HEK293 (cell line): ENCODE data around the gene CTNNA2.

Source experiments
- CTCF ChIA-PET: fragments of 350-600 bp; formaldehyde crosslinking; extraction: SDS; loops from one replicate; lab custom pipeline; 2021; ENCODE audit warnings: antibody characterized with exemption; lab: Yijun Ruan, JAX
- POLR2A ChIA-PET: fragments of 300-600 bp; formaldehyde crosslinking; extraction: SDS; loops from one replicate; lab custom pipeline; 2020; ENCODE audit warnings: antibody characterized with exemption, inconsistent platforms; lab: Yijun Ruan, JAX
- H3K27ac ChIP-seq: fragments of 200-500 bp; sonication (Bioruptor generic); 2 replicates; pipeline ENCODE4 v1.5.1; 2014; ENCODE audit warnings: low read depth, low read length, control low read depth, inconsistent platforms; ENCODE audit errors: extremely low read depth
- H3K36me3 ChIP-seq, 2 experiments: fragments of 200-500 bp in 1 of 2; sonication (Bioruptor generic) in 1 of 2; 1 replicate in 1 of 2; 2 replicates in 1 of 2; pipeline ENCODE4 v1.5.1; 2014 to 2017; ENCODE audit warnings: inconsistent platforms in 2 of 2, low read length in 2 of 2; ENCODE audit not compliant: control insufficient read depth in 2 of 2, insufficient read depth in 1 of 2
- H3K4me1 ChIP-seq: fragments of 200-500 bp; sonication (Bioruptor generic); 2 replicates; pipeline ENCODE4 v1.5.1; 2014; ENCODE audit warnings: mild to moderate bottlenecking, low read length, inconsistent platforms; ENCODE audit not compliant: control insufficient read depth, insufficient read depth
- H3K4me3 ChIP-seq: 2 replicates; pipeline ENCODE4 v1.5.1; 2011; ENCODE audit warnings: low read depth, mild to moderate bottlenecking, control low read depth, low read length, moderate library complexity
- H3K9me3 ChIP-seq: fragments of 200-500 bp; sonication (Bioruptor generic); 2 replicates; pipeline ENCODE4 v1.5.1; 2014; ENCODE audit warnings: low read depth, low read length, inconsistent platforms; ENCODE audit not compliant: control insufficient read depth, insufficient read depth
- BCL6B ChIP-seq: fragments of 450-650 bp; formaldehyde crosslinking; IDR thresholded peaks from 2 replicates; pipeline ENCODE4 v1.5.1; 2017; ENCODE audit warnings: missing biosample characterization, missing genetic modification characterization
- FEZF1 ChIP-seq: fragments of 450-650 bp; formaldehyde crosslinking; IDR thresholded peaks from 2 replicates; pipeline ENCODE4 v1.5.1; 2016; ENCODE audit warnings: missing biosample characterization, missing genetic modification characterization
- GLIS2 ChIP-seq: fragments of 450-650 bp; formaldehyde crosslinking; IDR thresholded peaks from 2 replicates; pipeline ENCODE4 v1.5.1; 2016; ENCODE audit warnings: missing biosample characterization, missing genetic modification characterization
- OSR2 ChIP-seq: fragments of 450-650 bp; formaldehyde crosslinking; IDR thresholded peaks from 2 replicates; pipeline ENCODE4 v1.5.1; 2016; ENCODE audit warnings: missing biosample characterization, missing genetic modification characterization
- ZNF10 ChIP-seq: fragments of 450-650 bp; formaldehyde crosslinking; IDR thresholded peaks from 2 replicates; pipeline ENCODE4 v1.5.1; 2017; ENCODE audit warnings: missing biosample characterization, missing genetic modification characterization
- ZNF112 ChIP-seq: fragments of 450-650 bp; formaldehyde crosslinking; IDR thresholded peaks from 2 replicates; pipeline ENCODE4 v1.5.0; 2017; ENCODE audit warnings: missing biosample characterization, missing genetic modification characterization
- ZNF133 ChIP-seq: fragments of 450-650 bp; formaldehyde crosslinking; IDR thresholded peaks from 2 replicates; pipeline ENCODE4 v1.5.1; 2016; ENCODE audit warnings: missing biosample characterization, missing genetic modification characterization
- ZNF140 ChIP-seq: fragments of 450-650 bp; formaldehyde crosslinking; IDR thresholded peaks from 2 replicates; pipeline ENCODE4 v1.5.1; 2016; ENCODE audit warnings: missing biosample characterization, missing genetic modification characterization
- ZNF155 ChIP-seq: fragments of 450-650 bp; formaldehyde crosslinking; IDR thresholded peaks from 2 replicates; pipeline ENCODE4 v1.5.1; 2016; ENCODE audit warnings: missing biosample characterization, missing genetic modification characterization
- ZNF157 ChIP-seq: fragments of 450-650 bp; formaldehyde crosslinking; IDR thresholded peaks from 2 replicates; pipeline ENCODE4 v1.5.1; 2016; ENCODE audit warnings: missing biosample characterization, missing genetic modification characterization
- ZNF350 ChIP-seq: fragments of 450-650 bp; formaldehyde crosslinking; IDR thresholded peaks from 2 replicates; pipeline ENCODE4 v1.5.0; 2017; ENCODE audit warnings: missing biosample characterization, mild to moderate bottlenecking, missing genetic modification characterization
- ZNF354C ChIP-seq: fragments of 450-650 bp; formaldehyde crosslinking; IDR thresholded peaks from 2 replicates; pipeline ENCODE4 v1.5.1; 2016; ENCODE audit warnings: missing biosample characterization, missing genetic modification characterization, low read depth, borderline replicate concordance
- ZNF362 ChIP-seq: fragments of 450-650 bp; formaldehyde crosslinking; IDR thresholded peaks from 2 replicates; pipeline ENCODE4 v1.5.1; 2016; ENCODE audit warnings: missing biosample characterization, missing genetic modification characterization
- ZNF623 ChIP-seq: fragments of 450-650 bp; formaldehyde crosslinking; IDR thresholded peaks from 2 replicates; pipeline ENCODE4 v1.5.1; 2016; ENCODE audit warnings: missing biosample characterization, missing genetic modification characterization
- ZNF626 ChIP-seq: fragments of 450-650 bp; sonication (Bioruptor Pico); formaldehyde crosslinking; IDR thresholded peaks from 2 replicates; pipeline ENCODE4 v1.5.1; 2018; ENCODE audit warnings: missing biosample characterization, missing genetic modification characterization, inconsistent platforms
- ZNF654 ChIP-seq: fragments of 450-650 bp; formaldehyde crosslinking; IDR thresholded peaks from 2 replicates; pipeline ENCODE4 v1.5.1; 2016; ENCODE audit warnings: low read depth, missing biosample characterization, missing genetic modification characterization
- ZNF658 ChIP-seq: fragments of 450-650 bp; formaldehyde crosslinking; IDR thresholded peaks from 2 replicates; pipeline ENCODE4; 2016; ENCODE audit warnings: missing biosample characterization, missing genetic modification characterization
- ZNF707 ChIP-seq: fragments of 450-650 bp; formaldehyde crosslinking; IDR thresholded peaks from 2 replicates; pipeline ENCODE4 v1.5.1; 2016; ENCODE audit warnings: missing biosample characterization, missing genetic modification characterization
- ZSCAN5A ChIP-seq: fragments of 450-650 bp; formaldehyde crosslinking; IDR thresholded peaks from 2 replicates; pipeline ENCODE4 v1.5.1; 2016; ENCODE audit warnings: missing biosample characterization, missing genetic modification characterization
- ZXDB ChIP-seq: fragments of 450-650 bp; formaldehyde crosslinking; IDR thresholded peaks from 2 replicates; pipeline ENCODE4 v1.5.1; 2016; ENCODE audit warnings: missing biosample characterization, missing genetic modification characterization

CTNNA2 gene

GRCh38 chr2:79929624-79930023 is 416.8 kb downstream of the CTNNA2 start:
- Histone ChIP-seq H3K27ac (no peak overlapping the region), H3K9me3 (no peaks in the 10 kb centered on the region), H3K4me1 (no peaks in the 10 kb centered on the region), H3K4me3 (no peak overlapping the region), H3K36me3 (no peaks in the 10 kb centered on the region)
- POLR2A ChIA-PET = no interaction called here
- CTCF ChIA-PET = interaction anchor here (0.6 kb wide), 1 partner anchor 31 kb away, joined by 3 read pairs; no protein-coding TSS in a partner anchor
- no peak for TF ChIP-seq OSR2 (tag by site-specific recombination)
- no peak for TF ChIP-seq ZNF350

GRCh38 chr2:79935046-79935732 is 422.3 kb downstream of the CTNNA2 start:
- CTCF ChIA-PET = no interaction called here
- Histone ChIP-seq H3K9me3 (no peaks in the 10 kb centered on the region), H3K4me1 (no peaks in the 10 kb centered on the region), H3K36me3 (no peaks in the 10 kb centered on the region), H3K4me3 (no peak overlapping the region), H3K27ac (no peak overlapping the region)
- POLR2A ChIA-PET = no interaction called here
- no peak for TF ChIP-seq BCL6B (tag by site-specific recombination)
- no peak for TF ChIP-seq ZNF10 (tag by site-specific recombination)
- no peak for TF ChIP-seq ZXDB (tag by site-specific recombination)
- no peak for TF ChIP-seq ZNF354C
- no peak for TF ChIP-seq ZNF112 (tag by site-specific recombination)
- TF ChIP-seq ZNF157 = no peak
- TF ChIP-seq ZNF658 (tag by site-specific recombination) = no peak
- TF ChIP-seq ZNF626 = no peak
- TF ChIP-seq ZNF155 (tag by site-specific recombination) = no peak
- TF ChIP-seq ZNF140 = no peak

- no peaks in the 10 kb centered on the region for H3K36me3 ChIP-seq
- no peak overlapping the region for H3K4me3 ChIP-seq
- no peaks in the 10 kb centered on the region for H3K4me1 ChIP-seq
- TF ChIP-seq ZNF654 (tag by site-specific recombination) = peak; percentile 27
- TF ChIP-seq ZSCAN5A (tag by site-specific recombination) = no peak
- POLR2A ChIA-PET = no interaction called here
- H3K9me3 ChIP-seq = no peaks in the 10 kb centered on the region
- no peak overlapping the region for H3K27ac ChIP-seq
- CTCF ChIA-PET = interaction anchor here (0.6 to 1.0 kb wide), 5 partner anchors 20 to 1394 kb away, joined by 3 to 4 read pairs (median 3); no protein-coding TSS in a partner anchor
Observed at GRCh38 chr2:79935771-79936657, 423.2 kb downstream of the CTNNA2 start.

GRCh38 chr2:79936715-79937114 is 423.9 kb downstream of the CTNNA2 start:
- Histone ChIP-seq H3K27ac (no peak overlapping the region), H3K4me1 (no peaks in the 10 kb centered on the region), H3K9me3 (no peaks in the 10 kb centered on the region), H3K36me3 (no peaks in the 10 kb centered on the region), H3K4me3 (no peak overlapping the region)
- CTCF ChIA-PET = interaction anchor here (0.6 to 1.0 kb wide), 5 partner anchors 20 to 1395 kb away, joined by 3 to 4 read pairs (median 3); no protein-coding TSS in a partner anchor
- POLR2A ChIA-PET = no interaction called here
- TF ChIP-seq ZNF623 (tag by site-specific recombination) (no peak), ZNF707 (no peak), ZNF362 (tag by site-specific recombination) (no peak), GLIS2 (tag by site-specific recombination) (no peak), FEZF1 (tag by site-specific recombination) (no peak), ZNF133 (tag by site-specific recombination) (no peak)
- TF ChIP-seq, all 188 proteins: peak for 0
